OCI-LY1 (cell line): ENCODE measurements around the gene PLEKHA7.

Source experiments
- H2AFZ ChIP-seq: fragments of 200-600 bp; sonication (generic), shearing (Covaris generic); 2 replicates; pipeline ENCODE4 v1.6.0; 2014; ENCODE audit warnings: antibody characterized with exemption, mild to moderate bottlenecking, low read length
- H3F3A ChIP-seq: fragments of 200-600 bp; sonication (generic), shearing (Covaris generic); 2 replicates; pipeline ENCODE4 v1.6.0; 2014; ENCODE audit warnings: mild to moderate bottlenecking, antibody characterized with exemption, low read length, moderate library complexity; ENCODE audit not compliant: insufficient read depth
- H3K27ac ChIP-seq: fragments of 200-600 bp; sonication (generic); 2 replicates; pipeline ENCODE4 v1.5.1; 2014; ENCODE audit warnings: low read length, mixed run types, mild to moderate bottlenecking, low read depth; ENCODE audit not compliant: poor library complexity, severe bottlenecking
- H3K27me3 ChIP-seq: fragments of 200-600 bp; sonication (generic); 2 replicates; pipeline ENCODE4 v1.6.0; 2014; ENCODE audit warnings: antibody characterized with exemption, mild to moderate bottlenecking, low read length, moderate library complexity; ENCODE audit not compliant: insufficient read depth
- H3K36me3 ChIP-seq: fragments of 200-600 bp; sonication (generic); 2 replicates; pipeline ENCODE4 v1.6.1; 2014; ENCODE audit warnings: mild to moderate bottlenecking, antibody characterized with exemption, low read length, moderate library complexity, mixed read lengths; ENCODE audit not compliant: insufficient read depth
- H3K4me1 ChIP-seq: fragments of 200-600 bp; sonication (generic); 2 replicates; pipeline ENCODE4 v1.5.1; 2014; ENCODE audit warnings: mild to moderate bottlenecking, low read length, moderate library complexity; ENCODE audit not compliant: insufficient read depth, severe bottlenecking
- H3K4me2 ChIP-seq: fragments of 200-600 bp; sonication (generic), shearing (Covaris generic); 2 replicates; pipeline ENCODE4 v1.6.1; 2014; ENCODE audit warnings: low read length
- H3K4me3 ChIP-seq: fragments of 200-600 bp; sonication (generic); 2 replicates; pipeline ENCODE4 v1.5.1; 2014; ENCODE audit warnings: low read length, low read depth, mild to moderate bottlenecking, mixed read lengths; ENCODE audit not compliant: poor library complexity, severe bottlenecking
- H3K79me2 ChIP-seq: fragments of 200-600 bp; shearing (Covaris generic); 2 replicates; pipeline ENCODE4 v1.6.1; 2016; ENCODE audit warnings: mixed run types, low read length, mixed read lengths; ENCODE audit not compliant: insufficient read depth
- H3K9ac ChIP-seq: fragments of 200-600 bp; sonication (generic), shearing (Covaris generic); 2 replicates; pipeline ENCODE4 v1.6.1; 2014; ENCODE audit warnings: mild to moderate bottlenecking, low read length, mixed read lengths
- H3K9me2 ChIP-seq: fragments of 200-600 bp; sonication (generic), shearing (Covaris generic); 2 replicates; pipeline ENCODE4 v1.6.1; 2014; ENCODE audit warnings: low read depth, mild to moderate bottlenecking, low read length, mixed read lengths
- H3K9me3 ChIP-seq: fragments of 200-600 bp; shearing (Covaris generic); 2 replicates; pipeline ENCODE4 v1.6.1; 2014; ENCODE audit warnings: low read length, mixed read lengths
- H4K20me1 ChIP-seq: fragments of 200-600 bp; sonication (generic), shearing (Covaris generic); 2 replicates; pipeline ENCODE4 v1.6.0; 2016; ENCODE audit warnings: mild to moderate bottlenecking, low read length; ENCODE audit not compliant: insufficient read depth
- CTCF ChIP-seq: fragments of 200-600 bp; sonication (generic), shearing (Covaris generic); IDR thresholded peaks from 2 replicates; pipeline ENCODE4 v1.5.1; 2017; ENCODE audit warnings: mild to moderate bottlenecking, antibody characterized with exemption, low read length, moderate library complexity, mixed read lengths
- EZH2 ChIP-seq: fragments of 200-600 bp; sonication (generic), shearing (Covaris generic); IDR thresholded peaks from 2 replicates; pipeline ENCODE4 v1.8.0; 2017; ENCODE audit warnings: borderline replicate concordance, mixed run types, mild to moderate bottlenecking, antibody characterized with exemption, low read length, moderate library complexity, mixed read lengths

PLEKHA7 gene

GRCh38 chr11:16895306-16895705 is 118.9 kb downstream of the PLEKHA7 start:
- Histone ChIP-seq H2AFZ (no peak overlapping the region), H3K36me3 (no peaks in the 10 kb centered on the region), H3K9ac (no peak overlapping the region), H3K9me2 (no peaks in the 10 kb centered on the region), H3F3A (no peaks in the 10 kb centered on the region), H3K4me3 (no peak overlapping the region), H3K79me2 (no peaks in the 10 kb centered on the region), H4K20me1 (no peaks in the 10 kb centered on the region), H3K27ac (no peak overlapping the region), H3K27me3 (no peaks in the 10 kb centered on the region), H3K4me1 (no peaks in the 10 kb centered on the region), H3K9me3 (no peaks in the 10 kb centered on the region), H3K4me2 (no peak overlapping the region)
- TF ChIP-seq CTCF, result no peak
- no peak for TF ChIP-seq EZH2

GRCh38 chr11:16893456-16894066 is 120.7 kb downstream of the PLEKHA7 start:
- no peak overlapping the region for H2AFZ ChIP-seq
- no peak overlapping the region for H3K4me3 ChIP-seq
- no peaks in the 10 kb centered on the region for H3K36me3 ChIP-seq
- H3K27ac ChIP-seq, result no peak overlapping the region
- no peak overlapping the region for H3K4me2 ChIP-seq
- no peaks in the 10 kb centered on the region for H3K79me2 ChIP-seq
- H3K9ac ChIP-seq, result no peak overlapping the region
- H4K20me1 ChIP-seq, result no peaks in the 10 kb centered on the region
- no peaks in the 10 kb centered on the region for H3K4me1 ChIP-seq
- H3K9me3 ChIP-seq, result no peaks in the 10 kb centered on the region
- no peak for TF ChIP-seq CTCF
- TF ChIP-seq EZH2, result no peak
- no peaks in the 10 kb centered on the region for H3K9me2 ChIP-seq
- H3K27me3 ChIP-seq, result no peaks in the 10 kb centered on the region
- no peaks in the 10 kb centered on the region for H3F3A ChIP-seq

- H3K4me3 ChIP-seq, result no peak overlapping the region
- TF ChIP-seq EZH2 (no peak), CTCF (no peak)
- no peaks in the 10 kb centered on the region for H3K9me2 ChIP-seq
- no peak overlapping the region for H3K4me2 ChIP-seq
- no peaks in the 10 kb centered on the region for H3K9me3 ChIP-seq
- H3F3A ChIP-seq, result no peaks in the 10 kb centered on the region
- H3K4me1 ChIP-seq, result no peaks in the 10 kb centered on the region
- no peaks in the 10 kb centered on the region for H3K27me3 ChIP-seq
- H3K9ac ChIP-seq, result no peak overlapping the region
- no peaks in the 10 kb centered on the region for H4K20me1 ChIP-seq
- H3K79me2 ChIP-seq, result no peaks in the 10 kb centered on the region
- H3K27ac ChIP-seq, result no peak overlapping the region
- no peaks in the 10 kb centered on the region for H3K36me3 ChIP-seq
- H2AFZ ChIP-seq, result no peak overlapping the region
These were observed 122.2 kb downstream of the PLEKHA7 start for GRCh38 chr11:16891964-16892363.
